ENCODE data around the gene NTRK3.

NTRK3 gene

GRCh38 chr15:87906444-87906843 lies 350.1 kb downstream of the NTRK3 start:
- TF ChIP-seq GATA3 (IDR thresholded peaks at IDR 0.05; ENCODE audit: low read depth, low read length) (no peak), GATA2 (IDR thresholded peaks at IDR 0.05; ENCODE audit: low read depth, low read length) (no peak)

- TF ChIP-seq GATA3 (IDR thresholded peaks at IDR 0.05; ENCODE audit: low read depth, low read length): no peak
- no peak for TF ChIP-seq GATA2 (IDR thresholded peaks at IDR 0.05; ENCODE audit: low read depth, low read length)
These were observed 353.6 kb downstream of the NTRK3 start for GRCh38 chr15:87902772-87903426.

- TF ChIP-seq GATA3 (IDR thresholded peaks at IDR 0.05; ENCODE audit: low read depth, low read length): no peak
- no peak for TF ChIP-seq GATA2 (IDR thresholded peaks at IDR 0.05; ENCODE audit: low read depth, low read length)
These were observed 354.4 kb downstream of the NTRK3 start for GRCh38 chr15:87901926-87902690.

- TF ChIP-seq GATA3 (IDR thresholded peaks at IDR 0.05; ENCODE audit: low read depth, low read length): no peak
- no peak for TF ChIP-seq GATA2 (IDR thresholded peaks at IDR 0.05; ENCODE audit: low read depth, low read length)
These were observed 355.5 kb downstream of the NTRK3 start for GRCh38 chr15:87901008-87901407.

GRCh38 chr15:87896936-87897335 lies 359.6 kb downstream of the NTRK3 start:
- TF ChIP-seq GATA3 (IDR thresholded peaks at IDR 0.05; ENCODE audit: low read depth, low read length): no peak
- TF ChIP-seq GATA2 (IDR thresholded peaks at IDR 0.05; ENCODE audit: low read depth, low read length): no peak

- TF ChIP-seq GATA2 (IDR thresholded peaks at IDR 0.05; ENCODE audit: low read depth, low read length): no peak
- no peak for TF ChIP-seq GATA3 (IDR thresholded peaks at IDR 0.05; ENCODE audit: low read depth, low read length)
These were observed 369.4 kb downstream of the NTRK3 start for GRCh38 chr15:87887177-87887576.

GRCh38 chr15:87881026-87881425 lies 375.5 kb downstream of the NTRK3 start:
- no peak for TF ChIP-seq GATA2 (IDR thresholded peaks at IDR 0.05; ENCODE audit: low read depth, low read length)
- TF ChIP-seq GATA3 (IDR thresholded peaks at IDR 0.05; ENCODE audit: low read depth, low read length): no peak

GRCh38 chr15:87877822-87878542 lies 378.6 kb downstream of the NTRK3 start:
- no peak for TF ChIP-seq GATA3 (IDR thresholded peaks at IDR 0.05; ENCODE audit: low read depth, low read length)
- no peak for TF ChIP-seq GATA2 (IDR thresholded peaks at IDR 0.05; ENCODE audit: low read depth, low read length)

GRCh38 chr15:87877114-87877810 lies 379.3 kb downstream of the NTRK3 start:
- TF ChIP-seq GATA3 (IDR thresholded peaks at IDR 0.05; ENCODE audit: low read depth, low read length) (no peak), GATA2 (IDR thresholded peaks at IDR 0.05; ENCODE audit: low read depth, low read length) (peak; percentile 45; the same call in 1 of the 2 replicates)

- TF ChIP-seq GATA2 (IDR thresholded peaks at IDR 0.05; ENCODE audit: low read depth, low read length): no peak
- TF ChIP-seq GATA3 (IDR thresholded peaks at IDR 0.05; ENCODE audit: low read depth, low read length): no peak
These were observed 381.4 kb downstream of the NTRK3 start for GRCh38 chr15:87874896-87875711.

- no peak for TF ChIP-seq GATA3 (IDR thresholded peaks at IDR 0.05; ENCODE audit: low read depth, low read length)
- no peak for TF ChIP-seq GATA2 (IDR thresholded peaks at IDR 0.05; ENCODE audit: low read depth, low read length)
These were observed 383.0 kb downstream of the NTRK3 start for GRCh38 chr15:87873516-87873915.

- TF ChIP-seq GATA3 (IDR thresholded peaks at IDR 0.05; ENCODE audit: low read depth, low read length): no peak
- no peak for TF ChIP-seq GATA2 (IDR thresholded peaks at IDR 0.05; ENCODE audit: low read depth, low read length)
These were observed 384.7 kb downstream of the NTRK3 start for GRCh38 chr15:87871731-87872320.

- TF ChIP-seq GATA3 (IDR thresholded peaks at IDR 0.05; ENCODE audit: low read depth, low read length): no peak
- TF ChIP-seq GATA2 (IDR thresholded peaks at IDR 0.05; ENCODE audit: low read depth, low read length): no peak
These were observed 385.3 kb downstream of the NTRK3 start for GRCh38 chr15:87871258-87871681.

Measured in SH-SY5Y (cell line).